ENCODE data around the gene PLA2G2F.

- TF ChIP-seq CTCF (IDR thresholded peaks at IDR 0.05; ENCODE audit: low read depth, low read length, poor library complexity, severe bottlenecking) (no peak), EZH2phosphoT487 (IDR thresholded peaks at IDR 0.05; ENCODE audit: borderline replicate concordance, low read length) (no peak)
Measured at GRCh38 chr1:20148571-20149500, 9.7 kb downstream of the PLA2G2F start.
